NB4 (cell line): ENCODE data around the gene ITGA2B.

Experiments
- CTCF ChIP-seq: IDR thresholded peaks from one replicate; pipeline ENCODE4 v1.5.1; 2012; ENCODE audit warnings: low read depth, low read length
- POLR2A ChIP-seq: IDR thresholded peaks from 2 replicates; pipeline ENCODE4 v1.6.1; 2011; ENCODE audit warnings: mild to moderate bottlenecking; ENCODE audit not compliant: insufficient read length; ENCODE audit errors: extremely low read depth

- TF ChIP-seq CTCF (no peak), POLR2A (no peak)
Measured at GRCh38 chr17:44383363-44383762, 6.1 kb downstream of the ITGA2B start.
